Right renal cortex interstitium (tissue), 3 donors: ENCODE measurements around the gene RCOR3. TPM values are rescaled to one million over a fixed set of nuclear protein-coding genes. Genes with fewer than 3 reads are reported as not detected.

Experiments
- DNase-seq, 3 donors: peaks; one replicate each; pipeline ENCODE4 v3.0.0-alpha.2; 2013; ENCODE audit warnings: low read depth in 3 of 3, low spot score in 2 of 3
- polyA plus RNA-seq, 3 donors: library from polyadenylated mRNA; unstranded; fragments of 120-200 nt; gene quantifications; one replicate each; pipeline ENCODE4 v1.2.1, GENCODE V29; 2013; ENCODE audit not compliant: insufficient read length in 3 of 3

Gene RCOR3
- polyA plus RNA-seq, 3 donors: 79.6 to 80.3 (median 80.1) TPM

GRCh38 chr1:211323156-211324063, 64.2 kb downstream of the RCOR3 start:
- no peak for DNase-seq

GRCh38 chr1:211324992-211325775, 66.0 kb downstream of the RCOR3 start:
- no peak for DNase-seq

- no peak for DNase-seq
Observed at GRCh38 chr1:211326140-211326527, 67.0 kb downstream of the RCOR3 start.

GRCh38 chr1:211326528-211327345, 67.6 kb downstream of the RCOR3 start, which contains the start of gene TRAF5:
TRAF5 (plus strand) TSS chr1:211326833; CDS start chr1:211353240, 26,407 bp downstream.
- DNase-seq: no peak

GRCh38 chr1:211327346-211327921, 68.3 kb downstream of the RCOR3 start:
- DNase-seq: peak in 1 of 3 donors; percentile 46

GRCh38 chr1:211328084-211328694, 69.0 kb downstream of the RCOR3 start:
- no peak for DNase-seq

GRCh38 chr1:211328866-211329475, 69.8 kb downstream of the RCOR3 start:
- DNase-seq: no peak

GRCh38 chr1:211329764-211330201, 70.6 kb downstream of the RCOR3 start:
- DNase-seq: no peak

- DNase-seq: no peak
Observed at GRCh38 chr1:211330282-211330936, 71.2 kb downstream of the RCOR3 start.

GRCh38 chr1:211331011-211331709, 72.0 kb downstream of the RCOR3 start:
- DNase-seq: no peak

GRCh38 chr1:211332036-211332616, 73.0 kb downstream of the RCOR3 start:
- no peak for DNase-seq

- DNase-seq: no peak
Observed at GRCh38 chr1:211332830-211333229, 73.7 kb downstream of the RCOR3 start.

GRCh38 chr1:211333906-211334305, 74.7 kb downstream of the RCOR3 start:
- no peak for DNase-seq

- no peak for DNase-seq
Observed at GRCh38 chr1:211334986-211335385, 75.8 kb downstream of the RCOR3 start.

- no peak for DNase-seq
Observed at GRCh38 chr1:211335522-211336157, 76.5 kb downstream of the RCOR3 start.

- DNase-seq: no peak
Observed at GRCh38 chr1:211336161-211336560, 77.0 kb downstream of the RCOR3 start.

GRCh38 chr1:211336775-211337174, 77.6 kb downstream of the RCOR3 start:
- DNase-seq: no peak
